ENCODE results near the gene SH2B2.

Gene SH2B2

GRCh38 chr7:102317231-102318059 lies 30.8 kb downstream of the SH2B2 start:
- no peak overlapping the region for H3K4me3 ChIP-seq (ENCODE audit: low read depth, low read length)
- in situ Hi-C loops (cut with HindIII; ENCODE audit: low sequenced_read_pairs), result no loop called here
- TF ChIP-seq, protein P1, sequence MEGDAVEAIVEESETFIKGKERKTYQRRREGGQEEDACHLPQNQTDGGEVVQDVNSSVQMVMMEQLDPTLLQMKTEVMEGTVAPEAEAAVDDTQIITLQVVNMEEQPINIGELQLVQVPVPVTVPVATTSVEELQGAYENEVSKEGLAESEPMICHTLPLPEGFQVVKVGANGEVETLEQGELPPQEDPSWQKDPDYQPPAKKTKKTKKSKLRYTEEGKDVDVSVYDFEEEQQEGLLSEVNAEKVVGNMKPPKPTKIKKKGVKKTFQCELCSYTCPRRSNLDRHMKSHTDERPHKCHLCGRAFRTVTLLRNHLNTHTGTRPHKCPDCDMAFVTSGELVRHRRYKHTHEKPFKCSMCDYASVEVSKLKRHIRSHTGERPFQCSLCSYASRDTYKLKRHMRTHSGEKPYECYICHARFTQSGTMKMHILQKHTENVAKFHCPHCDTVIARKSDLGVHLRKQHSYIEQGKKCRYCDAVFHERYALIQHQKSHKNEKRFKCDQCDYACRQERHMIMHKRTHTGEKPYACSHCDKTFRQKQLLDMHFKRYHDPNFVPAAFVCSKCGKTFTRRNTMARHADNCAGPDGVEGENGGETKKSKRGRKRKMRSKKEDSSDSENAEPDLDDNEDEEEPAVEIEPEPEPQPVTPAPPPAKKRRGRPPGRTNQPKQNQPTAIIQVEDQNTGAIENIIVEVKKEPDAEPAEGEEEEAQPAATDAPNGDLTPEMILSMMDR (IDR thresholded peaks at IDR 0.05; ENCODE audit: low read depth, low read length), result peak; percentile 5
- DNase-seq (ENCODE audit: low read depth, low spot score), result no peak

- peak; percentile 16 for DNase-seq (ENCODE audit: low read depth, low spot score)
- in situ Hi-C loops (cut with HindIII; ENCODE audit: low sequenced_read_pairs), result no loop called here
- H3K4me3 ChIP-seq (ENCODE audit: low read depth, low read length), result no peak overlapping the region
- TF ChIP-seq, protein P1 (IDR thresholded peaks at IDR 0.05; ENCODE audit: low read depth, low read length), result no peak
Observed at GRCh38 chr7:102318482-102318971, 31.9 kb downstream of the SH2B2 start.

DNA sequence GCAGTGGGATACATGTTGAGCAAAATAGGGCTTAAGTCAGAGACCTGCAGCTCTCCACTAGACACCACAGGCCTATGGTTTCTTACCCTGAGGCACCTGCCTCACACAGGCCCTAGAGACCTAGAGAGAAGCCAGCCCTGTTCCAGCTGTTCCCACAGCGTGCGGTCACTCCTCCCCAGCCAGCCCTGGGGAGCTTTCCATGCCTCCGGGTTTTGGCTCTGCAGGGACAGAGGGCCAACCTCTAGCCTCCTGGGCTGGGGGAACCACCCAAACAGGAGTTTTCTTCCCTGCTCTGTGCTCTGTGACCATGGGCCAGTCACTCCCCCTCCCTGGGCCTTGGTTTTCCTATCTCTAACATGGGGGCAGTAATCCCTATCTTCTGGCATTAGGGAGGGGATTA lies 33.0 kb downstream of the SH2B2 start:
- TF ChIP-seq, protein P1 (IDR thresholded peaks at IDR 0.05; ENCODE audit: low read depth, low read length), result no peak
- in situ Hi-C loops (cut with HindIII; ENCODE audit: low sequenced_read_pairs), result no loop called here
- H3K4me3 ChIP-seq (ENCODE audit: low read depth, low read length), result no peak overlapping the region
- no peak for DNase-seq (ENCODE audit: low read depth, low spot score)

DNA sequence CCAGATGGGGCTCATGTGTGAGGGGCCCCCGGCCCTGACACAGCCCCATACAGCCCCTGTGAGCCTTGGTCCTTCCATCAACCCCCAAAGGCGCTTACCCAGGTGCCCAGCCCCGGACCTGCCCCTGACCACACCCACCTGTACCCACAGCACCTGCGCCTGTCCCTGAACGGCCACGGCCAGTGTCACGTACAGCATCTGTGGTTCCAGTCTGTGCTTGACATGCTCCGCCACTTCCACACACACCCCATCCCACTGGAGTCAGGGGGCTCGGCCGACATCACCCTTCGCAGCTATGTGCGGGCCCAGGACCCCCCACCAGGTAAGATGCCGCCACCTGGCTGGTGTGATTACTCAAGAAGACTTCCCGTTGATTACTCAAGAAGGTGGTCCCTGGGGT lies 33.5 kb downstream of the SH2B2 start:
- in situ Hi-C loops (cut with HindIII; ENCODE audit: low sequenced_read_pairs), result no loop called here
- H3K4me3 ChIP-seq (ENCODE audit: low read depth, low read length), result no peak overlapping the region
- TF ChIP-seq, protein P1 (IDR thresholded peaks at IDR 0.05; ENCODE audit: low read depth, low read length), result no peak
- DNase-seq (ENCODE audit: low read depth, low spot score), result no peak

GRCh38 chr7:102320601-102321350 lies 34.1 kb downstream of the SH2B2 start:
- no peak for DNase-seq (ENCODE audit: low read depth, low spot score)
- no peak overlapping the region for H3K4me3 ChIP-seq (ENCODE audit: low read depth, low read length)
- in situ Hi-C loops (cut with HindIII; ENCODE audit: low sequenced_read_pairs), result no loop called here
- TF ChIP-seq, protein P1 (IDR thresholded peaks at IDR 0.05; ENCODE audit: low read depth, low read length), result no peak

DNA sequence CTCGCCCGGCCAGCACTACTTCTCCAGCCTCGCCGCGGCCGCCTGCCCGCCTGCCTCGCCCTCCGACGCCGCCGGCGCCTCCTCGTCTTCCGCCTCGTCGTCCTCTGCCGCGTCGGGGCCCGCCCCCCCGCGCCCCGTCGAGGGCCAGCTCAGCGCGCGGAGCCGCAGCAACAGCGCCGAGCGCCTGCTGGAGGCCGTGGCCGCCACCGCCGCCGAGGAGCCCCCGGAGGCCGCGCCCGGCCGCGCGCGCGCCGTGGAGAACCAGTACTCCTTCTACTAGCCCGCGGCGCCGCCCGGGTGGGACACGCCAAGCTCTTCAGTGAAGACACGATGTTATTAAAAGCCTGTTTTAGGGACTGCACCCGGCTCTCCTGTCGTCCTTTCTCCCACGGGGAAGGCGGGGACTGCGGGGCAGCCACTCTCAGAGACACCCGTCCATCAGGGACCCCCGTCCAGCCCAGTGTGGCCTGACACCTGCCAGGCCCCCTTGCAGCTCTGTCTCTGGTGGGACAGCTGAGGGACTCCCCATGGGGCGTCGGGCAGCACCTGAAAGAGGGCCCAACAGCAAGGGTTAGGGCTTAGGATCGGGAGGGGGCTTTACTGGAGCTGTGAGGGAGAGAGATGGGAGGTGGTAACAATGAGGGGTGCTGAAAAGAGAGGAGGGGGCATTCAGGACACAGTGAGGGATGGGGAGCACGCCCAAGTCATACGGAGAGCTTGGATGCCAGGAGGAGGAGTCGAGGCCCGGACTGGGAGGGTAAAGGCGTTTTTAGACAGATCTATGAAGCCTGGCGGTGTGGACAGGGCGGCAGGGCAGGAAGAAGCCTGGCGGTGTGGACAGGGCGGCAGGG lies 34.9 kb downstream of the SH2B2 start:
- in situ Hi-C loops (cut with HindIII; ENCODE audit: low sequenced_read_pairs), result no loop called here
- TF ChIP-seq, protein P1 (IDR thresholded peaks at IDR 0.05; ENCODE audit: low read depth, low read length), result no peak
- DNase-seq (ENCODE audit: low read depth, low spot score), result no peak
- no peak overlapping the region for H3K4me3 ChIP-seq (ENCODE audit: low read depth, low read length)
